Measurements from ENCODE around the gene MXD4.

GRCh38 chr4:2257361-2258081, 4.4 kb downstream of the MXD4 start:
- TF ChIP-seq EZH2 (IDR thresholded peaks at IDR 0.05) (no peak), ZFX (IDR thresholded peaks at IDR 0.05) (no peak), POLR2AphosphoS5 (IDR thresholded peaks at IDR 0.05; ENCODE audit: low read depth, low read length) (no peak), SP1 (IDR thresholded peaks at IDR 0.05; ENCODE audit: low read depth) (no peak), ATF3 (IDR thresholded peaks at IDR 0.05) (no peak), JUND (IDR thresholded peaks at IDR 0.05) (no peak), CEBPB (IDR thresholded peaks at IDR 0.05; ENCODE audit: low read depth) (no peak), EZH2phosphoT487 (IDR thresholded peaks at IDR 0.05; ENCODE audit: borderline replicate concordance) (no peak), POLR2A (IDR thresholded peaks at IDR 0.05; ENCODE audit: borderline replicate concordance, extremely low read depth, insufficient read depth, insufficient read length) (no peak), EGR1 (IDR thresholded peaks at IDR 0.05; ENCODE audit: low read depth) (no peak), SIN3A (IDR thresholded peaks at IDR 0.05; ENCODE audit: low read depth) (no peak)
- TF ChIP-seq, protein P1, sequence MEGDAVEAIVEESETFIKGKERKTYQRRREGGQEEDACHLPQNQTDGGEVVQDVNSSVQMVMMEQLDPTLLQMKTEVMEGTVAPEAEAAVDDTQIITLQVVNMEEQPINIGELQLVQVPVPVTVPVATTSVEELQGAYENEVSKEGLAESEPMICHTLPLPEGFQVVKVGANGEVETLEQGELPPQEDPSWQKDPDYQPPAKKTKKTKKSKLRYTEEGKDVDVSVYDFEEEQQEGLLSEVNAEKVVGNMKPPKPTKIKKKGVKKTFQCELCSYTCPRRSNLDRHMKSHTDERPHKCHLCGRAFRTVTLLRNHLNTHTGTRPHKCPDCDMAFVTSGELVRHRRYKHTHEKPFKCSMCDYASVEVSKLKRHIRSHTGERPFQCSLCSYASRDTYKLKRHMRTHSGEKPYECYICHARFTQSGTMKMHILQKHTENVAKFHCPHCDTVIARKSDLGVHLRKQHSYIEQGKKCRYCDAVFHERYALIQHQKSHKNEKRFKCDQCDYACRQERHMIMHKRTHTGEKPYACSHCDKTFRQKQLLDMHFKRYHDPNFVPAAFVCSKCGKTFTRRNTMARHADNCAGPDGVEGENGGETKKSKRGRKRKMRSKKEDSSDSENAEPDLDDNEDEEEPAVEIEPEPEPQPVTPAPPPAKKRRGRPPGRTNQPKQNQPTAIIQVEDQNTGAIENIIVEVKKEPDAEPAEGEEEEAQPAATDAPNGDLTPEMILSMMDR (IDR thresholded peaks at IDR 0.05 in 2 of 3, conservative IDR thresholded peaks at IDR 0.05 in 1 of 3; ENCODE audit: borderline replicate concordance in 1 of 3, insufficient read depth in 1 of 3, low read depth in 2 of 3, low read length in 2 of 3), result no peak
- TF ChIP-seq, protein P2, sequence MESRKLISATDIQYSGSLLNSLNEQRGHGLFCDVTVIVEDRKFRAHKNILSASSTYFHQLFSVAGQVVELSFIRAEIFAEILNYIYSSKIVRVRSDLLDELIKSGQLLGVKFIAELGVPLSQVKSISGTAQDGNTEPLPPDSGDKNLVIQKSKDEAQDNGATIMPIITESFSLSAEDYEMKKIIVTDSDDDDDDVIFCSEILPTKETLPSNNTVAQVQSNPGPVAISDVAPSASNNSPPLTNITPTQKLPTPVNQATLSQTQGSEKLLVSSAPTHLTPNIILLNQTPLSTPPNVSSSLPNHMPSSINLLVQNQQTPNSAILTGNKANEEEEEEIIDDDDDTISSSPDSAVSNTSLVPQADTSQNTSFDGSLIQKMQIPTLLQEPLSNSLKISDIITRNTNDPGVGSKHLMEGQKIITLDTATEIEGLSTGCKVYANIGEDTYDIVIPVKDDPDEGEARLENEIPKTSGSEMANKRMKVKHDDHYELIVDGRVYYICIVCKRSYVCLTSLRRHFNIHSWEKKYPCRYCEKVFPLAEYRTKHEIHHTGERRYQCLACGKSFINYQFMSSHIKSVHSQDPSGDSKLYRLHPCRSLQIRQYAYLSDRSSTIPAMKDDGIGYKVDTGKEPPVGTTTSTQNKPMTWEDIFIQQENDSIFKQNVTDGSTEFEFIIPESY (IDR thresholded peaks at IDR 0.05; ENCODE audit: extremely low read depth, insufficient replicate concordance, low read length), result no peak
